GM23338 (cell line): ENCODE results near the gene KCNJ10. TPM values are rescaled to one million over a fixed set of nuclear protein-coding genes. Genes with fewer than 3 reads are reported as not detected.
A peak's percentile ranks its signal among the peaks of the same experiment; 100 is the strongest.

Source experiments
- ATAC-seq: fragments of 200-7000 bp; cut with Tn5 transposase; 3 replicates; pipeline ENCODE4 v1.9.1; 2020
- DNase-seq: peaks from one replicate; pipeline ENCODE4 v3.0.0-alpha.2; 2015; ENCODE audit warnings: low spot score
- H2AFZ ChIP-seq: fragments of 200-600 bp; sonication (generic); 2 replicates; pipeline ENCODE4 v1.8.0; 2016; ENCODE audit warnings: antibody characterized with exemption, mild to moderate bottlenecking, moderate library complexity
- H3F3A ChIP-seq: fragments of 200-600 bp; sonication (generic); replicated peaks from 2 replicates; pipeline ENCODE4 v1.8.0; 2017; ENCODE audit warnings: antibody characterized with exemption, mixed run types, low read depth
- H3K27ac ChIP-seq: fragments of 200-600 bp; sonication (generic); 2 replicates; pipeline ENCODE4 v1.6.1; 2016; ENCODE audit warnings: low read depth
- H3K27me3 ChIP-seq: fragments of 200-600 bp; sonication (generic); 2 replicates; pipeline ENCODE4 v1.8.0; 2016; ENCODE audit warnings: mild to moderate bottlenecking, mixed run types, moderate library complexity; ENCODE audit not compliant: insufficient read depth
- H3K36me3 ChIP-seq: fragments of 200-600 bp; sonication (generic); 2 replicates; pipeline ENCODE4 v1.8.0; 2016; ENCODE audit warnings: mild to moderate bottlenecking; ENCODE audit not compliant: insufficient read depth
- H3K4me1 ChIP-seq: fragments of 200-600 bp; sonication (generic); 2 replicates; pipeline ENCODE4 v1.8.0; 2016; ENCODE audit warnings: mild to moderate bottlenecking, moderate library complexity; ENCODE audit not compliant: insufficient read depth
- H3K4me2 ChIP-seq: fragments of 200-600 bp; sonication (generic); 2 replicates; pipeline ENCODE4 v1.7.1; 2017; ENCODE audit warnings: mixed run types
- H3K4me3 ChIP-seq: fragments of 200-600 bp; sonication (generic); 2 replicates; pipeline ENCODE4 v1.6.1; 2016; ENCODE audit warnings: mixed run types
- H3K79me2 ChIP-seq: fragments of 200-600 bp; sonication (generic); replicated peaks from 2 replicates; pipeline ENCODE4 v1.8.0; 2017; ENCODE audit warnings: mild to moderate bottlenecking; ENCODE audit not compliant: insufficient read depth
- H3K9me2 ChIP-seq: fragments of 200-600 bp; sonication (generic); 2 replicates; pipeline ENCODE4 v1.8.0; 2017; ENCODE audit not compliant: insufficient read depth
- H4K20me1 ChIP-seq: fragments of 200-600 bp; sonication (generic); replicated peaks from 2 replicates; pipeline ENCODE4 v1.8.0; 2017; ENCODE audit warnings: mild to moderate bottlenecking; ENCODE audit not compliant: insufficient read depth
- H3K27ac Mint-ChIP-seq: 2 replicates; pipeline ENCODE4 v1.8.0; 2020; ENCODE audit warnings: inconsistent platforms, mild to moderate bottlenecking, moderate library complexity, mixed read lengths
- H3K27me3 Mint-ChIP-seq: 3 replicates; pipeline ENCODE4 v1.8.0; 2022; ENCODE audit warnings: low read depth, mild to moderate bottlenecking, moderate library complexity, mixed read lengths, inconsistent platforms; ENCODE audit not compliant: insufficient read depth, poor library complexity
- H3K36me3 Mint-ChIP-seq: 3 replicates; pipeline ENCODE4 v1.8.0; 2021; ENCODE audit warnings: low read depth, mild to moderate bottlenecking, inconsistent platforms, moderate library complexity, mixed read lengths
- H3K4me1 Mint-ChIP-seq: 3 replicates; pipeline ENCODE4 v1.8.0; 2020; ENCODE audit warnings: mild to moderate bottlenecking, inconsistent platforms, mixed read lengths
- H3K4me3 Mint-ChIP-seq: 3 replicates; pipeline ENCODE4 v1.8.0; 2021; ENCODE audit warnings: moderate library complexity, mild to moderate bottlenecking, inconsistent platforms, mixed read lengths
- H3K9me3 Mint-ChIP-seq: 3 replicates; pipeline ENCODE4 v1.8.0; 2020; ENCODE audit warnings: moderate library complexity, mild to moderate bottlenecking, inconsistent platforms, mixed read lengths
- CREB1 ChIP-seq: fragments of 250-450 bp; sonication (Bioruptor Pico); IDR thresholded peaks from 2 replicates; pipeline ENCODE4 v1.5.0; 2020; ENCODE audit warnings: low read depth, mild to moderate bottlenecking, moderate library complexity
- EZH2 ChIP-seq: fragments of 200-600 bp; sonication (generic); IDR thresholded peaks from one replicate; pipeline ENCODE4 v1.8.0; 2017; ENCODE audit warnings: antibody characterized with exemption, mild to moderate bottlenecking, low read depth; ENCODE audit not compliant: unreplicated experiment
- NANOG ChIP-seq: IDR thresholded peaks from 2 replicates; pipeline ENCODE4 v1.6.1; 2016; ENCODE audit warnings: antibody characterized with exemption, borderline replicate concordance
- polyA plus RNA-seq: library from polyadenylated mRNA; unstranded; fragments of >200 nt; fragmentation: Nextera tagmentation; extraction: Ambion mirVana; gene quantifications from 2 replicates; pipeline ENCODE4 v1.2.1, GENCODE V29; 2016
- total RNA-seq: library from RNA; depleted of rRNA; stranded (reverse); fragments of >200 nt; shearing (Covaris generic); gene quantifications from 2 replicates; pipeline ENCODE4 v1.2.3, GENCODE V29; 2014
- TF ChIP-seq, protein P1 (sequence below): fragments of 250-450 bp; sonication (Bioruptor Pico); IDR thresholded peaks from 2 replicates; pipeline ENCODE4 v1.5.0; 2020; ENCODE audit warnings: mild to moderate bottlenecking, moderate library complexity
- TF ChIP-seq, protein P2 (sequence below), 2 experiments: fragments of 200-600 bp in 1 of 2; sonication (generic) in 1 of 2; conservative IDR thresholded peaks; 2 replicates each; pipeline versions ENCODE4 v1.5.1 to v1.6.1; 2016 to 2017; ENCODE audit warnings: antibody characterized with exemption in 2 of 2, low read depth in 2 of 2, mild to moderate bottlenecking in 2 of 2, moderate library complexity in 1 of 2

KCNJ10 gene
- total and polyA plus RNA-seq, 2 experiments from 2014 or later, result 1.4 to 2.8 TPM

DNA sequence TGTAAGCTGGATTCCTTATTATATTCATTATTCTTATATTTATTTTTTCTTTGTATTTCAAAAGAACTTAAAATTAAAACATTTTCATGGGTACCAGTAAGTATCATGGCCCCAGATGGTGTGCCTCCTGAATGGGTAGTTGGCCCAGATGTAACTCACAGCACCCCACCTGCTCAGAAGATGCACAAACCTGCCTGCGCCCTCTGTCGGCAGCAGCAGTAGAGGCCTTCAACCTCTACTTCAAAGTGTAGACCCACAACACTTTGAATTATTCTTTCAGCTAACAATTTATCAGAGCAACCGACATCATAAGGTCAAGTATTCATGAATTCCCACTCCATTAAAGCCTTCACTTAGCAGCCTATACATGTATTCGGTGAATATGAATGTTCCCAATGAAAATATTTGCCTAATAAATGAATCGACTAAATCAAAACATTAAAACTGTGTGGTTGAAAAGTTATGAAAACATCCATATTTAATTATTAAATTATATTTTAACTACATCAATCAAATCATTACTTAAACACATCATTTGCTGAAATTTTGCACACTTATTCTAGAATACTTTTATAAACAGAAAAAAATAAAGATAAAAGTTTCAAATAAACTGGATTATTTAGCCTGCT lies 63.5 kb downstream of the KCNJ10 start:
- no peaks in the 10 kb centered on the region for H3K9me3 Mint-ChIP-seq
- no peak overlapping the region for H3K4me3 Mint-ChIP-seq
- no peaks in the 10 kb centered on the region for H3K4me1 Mint-ChIP-seq
- H3K27me3 ChIP-seq, result no peaks in the 10 kb centered on the region
- no peaks in the 10 kb centered on the region for H3K36me3 Mint-ChIP-seq
- peak; percentile 89 for DNase-seq
- no peak overlapping the region for H3K4me3 ChIP-seq
- H3K4me1 ChIP-seq, result no peaks in the 10 kb centered on the region
- H3K9me2 ChIP-seq, result no peaks in the 10 kb centered on the region
- no peaks in the 10 kb centered on the region for H4K20me1 ChIP-seq
- no peaks in the 10 kb centered on the region for H3F3A ChIP-seq
- H3K4me2 ChIP-seq, result no peak overlapping the region
- H3K27ac ChIP-seq, result no peak overlapping the region
- no peaks in the 10 kb centered on the region for H3K36me3 ChIP-seq
- no peaks in the 10 kb centered on the region for H3K79me2 ChIP-seq
- no peak overlapping the region for H3K27ac Mint-ChIP-seq
- H3K27me3 Mint-ChIP-seq, result no peaks in the 10 kb centered on the region
- peak; percentile 97 for ATAC-seq
- TF ChIP-seq EZH2 (no peak), CREB1 (no peak), NANOG (no peak)
- TF ChIP-seq, protein P1, sequence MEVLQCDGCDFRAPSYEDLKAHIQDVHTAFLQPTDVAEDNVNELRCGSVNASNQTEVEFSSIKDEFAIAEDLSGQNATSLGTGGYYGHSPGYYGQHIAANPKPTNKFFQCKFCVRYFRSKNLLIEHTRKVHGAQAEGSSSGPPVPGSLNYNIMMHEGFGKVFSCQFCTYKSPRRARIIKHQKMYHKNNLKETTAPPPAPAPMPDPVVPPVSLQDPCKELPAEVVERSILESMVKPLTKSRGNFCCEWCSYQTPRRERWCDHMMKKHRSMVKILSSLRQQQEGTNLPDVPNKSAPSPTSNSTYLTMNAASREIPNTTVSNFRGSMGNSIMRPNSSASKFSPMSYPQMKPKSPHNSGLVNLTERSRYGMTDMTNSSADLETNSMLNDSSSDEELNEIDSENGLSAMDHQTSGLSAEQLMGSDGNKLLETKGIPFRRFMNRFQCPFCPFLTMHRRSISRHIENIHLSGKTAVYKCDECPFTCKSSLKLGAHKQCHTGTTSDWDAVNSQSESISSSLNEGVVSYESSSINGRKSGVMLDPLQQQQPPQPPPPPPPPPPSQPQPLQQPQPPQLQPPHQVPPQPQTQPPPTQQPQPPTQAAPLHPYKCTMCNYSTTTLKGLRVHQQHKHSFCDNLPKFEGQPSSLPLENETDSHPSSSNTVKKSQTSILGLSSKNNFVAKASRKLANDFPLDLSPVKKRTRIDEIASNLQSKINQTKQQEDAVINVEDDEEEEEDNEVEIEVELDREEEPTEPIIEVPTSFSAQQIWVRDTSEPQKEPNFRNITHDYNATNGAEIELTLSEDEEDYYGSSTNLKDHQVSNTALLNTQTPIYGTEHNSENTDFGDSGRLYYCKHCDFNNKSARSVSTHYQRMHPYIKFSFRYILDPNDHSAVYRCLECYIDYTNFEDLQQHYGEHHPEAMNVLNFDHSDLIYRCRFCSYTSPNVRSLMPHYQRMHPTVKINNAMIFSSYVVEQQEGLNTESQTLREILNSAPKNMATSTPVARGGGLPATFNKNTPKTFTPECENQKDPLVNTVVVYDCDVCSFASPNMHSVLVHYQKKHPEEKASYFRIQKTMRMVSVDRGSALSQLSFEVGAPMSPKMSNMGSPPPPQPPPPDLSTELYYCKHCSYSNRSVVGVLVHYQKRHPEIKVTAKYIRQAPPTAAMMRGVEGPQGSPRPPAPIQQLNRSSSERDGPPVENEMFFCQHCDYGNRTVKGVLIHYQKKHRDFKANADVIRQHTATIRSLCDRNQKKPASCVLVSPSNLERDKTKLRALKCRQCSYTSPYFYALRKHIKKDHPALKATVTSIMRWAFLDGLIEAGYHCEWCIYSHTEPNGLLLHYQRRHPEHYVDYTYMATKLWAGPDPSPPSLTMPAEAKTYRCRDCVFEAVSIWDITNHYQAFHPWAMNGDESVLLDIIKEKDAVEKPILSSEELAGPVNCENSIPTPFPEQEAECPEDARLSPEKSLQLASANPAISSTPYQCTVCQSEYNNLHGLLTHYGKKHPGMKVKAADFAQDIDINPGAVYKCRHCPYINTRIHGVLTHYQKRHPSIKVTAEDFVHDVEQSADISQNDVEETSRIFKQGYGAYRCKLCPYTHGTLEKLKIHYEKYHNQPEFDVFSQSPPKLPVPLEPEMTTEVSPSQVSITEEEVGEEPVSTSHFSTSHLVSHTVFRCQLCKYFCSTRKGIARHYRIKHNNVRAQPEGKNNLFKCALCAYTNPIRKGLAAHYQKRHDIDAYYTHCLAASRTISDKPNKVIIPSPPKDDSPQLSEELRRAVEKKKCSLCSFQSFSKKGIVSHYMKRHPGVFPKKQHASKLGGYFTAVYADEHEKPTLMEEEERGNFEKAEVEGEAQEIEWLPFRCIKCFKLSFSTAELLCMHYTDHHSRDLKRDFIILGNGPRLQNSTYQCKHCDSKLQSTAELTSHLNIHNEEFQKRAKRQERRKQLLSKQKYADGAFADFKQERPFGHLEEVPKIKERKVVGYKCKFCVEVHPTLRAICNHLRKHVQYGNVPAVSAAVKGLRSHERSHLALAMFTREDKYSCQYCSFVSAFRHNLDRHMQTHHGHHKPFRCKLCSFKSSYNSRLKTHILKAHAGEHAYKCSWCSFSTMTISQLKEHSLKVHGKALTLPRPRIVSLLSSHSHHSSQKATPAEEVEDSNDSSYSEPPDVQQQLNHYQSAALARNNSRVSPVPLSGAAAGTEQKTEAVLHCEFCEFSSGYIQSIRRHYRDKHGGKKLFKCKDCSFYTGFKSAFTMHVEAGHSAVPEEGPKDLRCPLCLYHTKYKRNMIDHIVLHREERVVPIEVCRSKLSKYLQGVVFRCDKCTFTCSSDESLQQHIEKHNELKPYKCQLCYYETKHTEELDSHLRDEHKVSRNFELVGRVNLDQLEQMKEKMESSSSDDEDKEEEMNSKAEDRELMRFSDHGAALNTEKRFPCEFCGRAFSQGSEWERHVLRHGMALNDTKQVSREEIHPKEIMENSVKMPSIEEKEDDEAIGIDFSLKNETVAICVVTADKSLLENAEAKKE, result peak; percentile 59; the same call in 1 of the 2 replicates
- TF ChIP-seq, protein P2, sequence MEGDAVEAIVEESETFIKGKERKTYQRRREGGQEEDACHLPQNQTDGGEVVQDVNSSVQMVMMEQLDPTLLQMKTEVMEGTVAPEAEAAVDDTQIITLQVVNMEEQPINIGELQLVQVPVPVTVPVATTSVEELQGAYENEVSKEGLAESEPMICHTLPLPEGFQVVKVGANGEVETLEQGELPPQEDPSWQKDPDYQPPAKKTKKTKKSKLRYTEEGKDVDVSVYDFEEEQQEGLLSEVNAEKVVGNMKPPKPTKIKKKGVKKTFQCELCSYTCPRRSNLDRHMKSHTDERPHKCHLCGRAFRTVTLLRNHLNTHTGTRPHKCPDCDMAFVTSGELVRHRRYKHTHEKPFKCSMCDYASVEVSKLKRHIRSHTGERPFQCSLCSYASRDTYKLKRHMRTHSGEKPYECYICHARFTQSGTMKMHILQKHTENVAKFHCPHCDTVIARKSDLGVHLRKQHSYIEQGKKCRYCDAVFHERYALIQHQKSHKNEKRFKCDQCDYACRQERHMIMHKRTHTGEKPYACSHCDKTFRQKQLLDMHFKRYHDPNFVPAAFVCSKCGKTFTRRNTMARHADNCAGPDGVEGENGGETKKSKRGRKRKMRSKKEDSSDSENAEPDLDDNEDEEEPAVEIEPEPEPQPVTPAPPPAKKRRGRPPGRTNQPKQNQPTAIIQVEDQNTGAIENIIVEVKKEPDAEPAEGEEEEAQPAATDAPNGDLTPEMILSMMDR (conservative IDR thresholded peaks at IDR 0.05; ENCODE audit: low read depth in 2 of 2), result peak; percentile 98 to 99
- no peak overlapping the region for H2AFZ ChIP-seq
